K562 (cell line): ENCODE results near the gene CFL1. TPM values are rescaled to one million over a fixed set of nuclear protein-coding genes. Genes with fewer than 3 reads are reported as not detected.

Experiments used
- BCOR ChIP-seq: fragments of 450-650 bp; IDR thresholded peaks from 2 replicates; pipeline ENCODE4 v1.6.1; 2016
- CEBPB ChIP-seq: fragments of 450-650 bp; IDR thresholded peaks from 2 replicates; pipeline ENCODE4 v1.6.1; 2016; ENCODE audit warnings: missing genetic modification characterization, missing compliant biosample characterization
- ELF1 ChIP-seq: fragments of 200-800 bp; sonication (Bioruptor generic); IDR thresholded peaks from 2 replicates; pipeline ENCODE4 v1.6.1; 2016; ENCODE audit warnings: missing genetic modification characterization, missing compliant biosample characterization
- ELK3 ChIP-seq: fragments of 450-650 bp; formaldehyde crosslinking; IDR thresholded peaks from 2 replicates; pipeline ENCODE4 v1.4.0; 2020; ENCODE audit warnings: mild to moderate bottlenecking
- FOXM1 ChIP-seq, 2 experiments: fragments of 450-650 bp in 1 of 2; sonication (generic) in 1 of 2; formaldehyde crosslinking in 1 of 2; IDR thresholded peaks; 2 replicates each; pipeline versions ENCODE4 v1.6.1 to v1.9.0; 2017 to 2022; ENCODE audit warnings: low read depth in 2 of 2, mild to moderate bottlenecking in 2 of 2, missing genetic modification reagents in 1 of 2, moderate library complexity in 1 of 2
- KLF1 ChIP-seq: fragments of 450-650 bp; IDR thresholded peaks from 2 replicates; pipeline ENCODE4 v1.6.1; 2016; ENCODE audit warnings: missing genetic modification characterization, missing compliant biosample characterization
- NR2C2 ChIP-seq, 2 experiments: fragments of 200-800 bp in 1 of 2; sonication (Bioruptor generic) in 1 of 2; sonication (generic) in 1 of 2; formaldehyde crosslinking in 1 of 2; IDR thresholded peaks; 2 replicates each; pipeline versions ENCODE4 v1.6.1 to v1.8.0; 2016 to 2022; ENCODE audit warnings: mild to moderate bottlenecking in 1 of 2, missing compliant biosample characterization in 1 of 2, missing genetic modification characterization in 1 of 2, missing genetic modification reagents in 1 of 2
- NR4A1 ChIP-seq, 2 experiments: fragments of 250-450 bp in 1 of 2; fragments of 450-650 bp in 1 of 2; sonication (Bioruptor Pico) in 1 of 2; IDR thresholded peaks; 2 replicates each; pipeline versions ENCODE4 v1.4.0 to v1.6.1; 2016 to 2020; ENCODE audit warnings: mild to moderate bottlenecking in 2 of 2, missing compliant biosample characterization in 1 of 2, missing genetic modification characterization in 1 of 2, moderate library complexity in 1 of 2
- PKNOX1 ChIP-seq: fragments of 450-650 bp; IDR thresholded peaks from 2 replicates; pipeline ENCODE4 v1.6.1; 2016
- PRDM10 ChIP-seq: fragments of 450-650 bp; IDR thresholded peaks from 2 replicates; pipeline ENCODE4 v1.6.1; 2018; ENCODE audit not compliant: partially characterized antibody
- RNF2 ChIP-seq: sonication (generic); IDR thresholded peaks from 2 replicates; pipeline ENCODE4 v1.6.1; 2016
- TCF3 ChIP-seq: sonication (generic); formaldehyde crosslinking; IDR thresholded peaks from 2 replicates; pipeline ENCODE4 v1.4.0; 2020; ENCODE audit warnings: mild to moderate bottlenecking, missing genetic modification reagents
- YY1 ChIP-seq, 3 experiments: IDR thresholded peaks; 2 replicates each; pipeline ENCODE4 v1.6.1; 2011; ENCODE audit warnings: low read length in 2 of 3, mild to moderate bottlenecking in 2 of 3, moderate library complexity in 2 of 3, borderline replicate concordance in 1 of 3, control low read depth in 1 of 3, low read depth in 1 of 3; ENCODE audit not compliant: insufficient read depth in 3 of 3, insufficient replicate concordance in 2 of 3, control insufficient read depth in 1 of 3, insufficient read length in 1 of 3; ENCODE audit errors: extremely low read depth in 1 of 3
- ZBTB7A ChIP-seq: IDR thresholded peaks from 2 replicates; pipeline ENCODE4 v1.6.1; 2011; ENCODE audit warnings: low read depth, mild to moderate bottlenecking, low read length, moderate library complexity, borderline replicate concordance; ENCODE audit not compliant: control insufficient read depth
- ZNF445 ChIP-seq: fragments of 250-450 bp; sonication (Bioruptor Pico); IDR thresholded peaks from 2 replicates; pipeline ENCODE4 v1.4.0; 2020; ENCODE audit warnings: low read depth, mild to moderate bottlenecking, moderate library complexity
- ZNF75A ChIP-seq: fragments of 450-650 bp; formaldehyde crosslinking; IDR thresholded peaks from 2 replicates; pipeline ENCODE4 v1.4.0; 2020; ENCODE audit warnings: mild to moderate bottlenecking
- polyA plus RNA-seq, 8 experiments: library from polyadenylated mRNA; depleted of rRNA in 4 of 8; stranded (reverse) in 5 of 8; unstranded in 3 of 8; fragments of >200 nt; fragmentation: Nextera tagmentation in 2 of 8; fragmentation: Illumina TruSeq in 1 of 8; extraction: Ambion mirVana in 2 of 8; extraction: Trizol in 1 of 8; gene quantifications; 2 replicates each; pipeline versions ENCODE4 v1.2.1 to v1.2.3, GENCODE V29; 2011 to 2014; ENCODE audit warnings: inconsistent platforms in 1 of 8, missing spikeins in 1 of 8
- total RNA-seq, 7 experiments: library from RNA; depleted of rRNA in 6 of 7; stranded (reverse); fragments of >200 nt in 6 of 7; fragmentation: Illumina TruSeq in 2 of 7; extraction: Trizol in 2 of 7; gene quantifications; 2 replicates each; pipeline versions ENCODE4 v1.2.1 to v1.2.3, GENCODE V29; 2011 to 2021; ENCODE audit warnings: low replicate concordance in 1 of 7

CFL1 gene
- total and polyA plus RNA-seq, 9 of the 15 experiments (the other 6 are each of a cell fraction or from before 2014, with no cell fraction given): 105 to 1,101 (median 859) TPM

- TF ChIP-seq ZNF75A (no peak), PRDM10 (peak; percentile 56), KLF1 (tag) (peak; percentile 70; the same call in 1 of the 2 replicates), YY1 (IDR thresholded peaks at IDR 0.05; ENCODE audit: borderline replicate concordance in 1 of 3, control insufficient read depth in 1 of 3, extremely low read depth in 1 of 3, insufficient read depth in 3 of 3, insufficient read length in 1 of 3, insufficient replicate concordance in 2 of 3, low read depth in 1 of 3, low read length in 2 of 3) (peak; percentile 35 to 93 (median 80)), NR4A1 (CRISPR knock-in tag; IDR thresholded peaks at IDR 0.05) (peak; percentile 83; the same call in 1 of the 2 replicates), NR4A1 (tag; IDR thresholded peaks at IDR 0.05) (no peak), PKNOX1 (peak; percentile 96), RNF2 (peak; percentile 86), ELK3 (CRISPR knock-in tag) (no peak), ZBTB7A (peak; percentile 91), TCF3 (CRISPR knock-in tag) (0 out of 2 replicates have a peak, but pooled peaks have one; percentile 13), ZNF445 (CRISPR knock-in tag) (0 out of 2 replicates have a peak, but pooled peaks have one; percentile 63), BCOR (peak; percentile 55), FOXM1 (IDR thresholded peaks at IDR 0.05; ENCODE audit: low read depth) (peak; percentile 56), FOXM1 (CRISPR knock-in tag; IDR thresholded peaks at IDR 0.05; ENCODE audit: low read depth) (peak; percentile 46; the same call in 1 of the 2 replicates), NR2C2 (CRISPR knock-in tag; IDR thresholded peaks at IDR 0.05) (no peak), NR2C2 (tag; IDR thresholded peaks at IDR 0.05) (peak; percentile 84), ELF1 (tag) (peak; percentile 70; the same call in 1 of the 2 replicates), CEBPB (tag) (no peak)
Observed at GRCh38 chr11:65860278-65861164, 2.5 kb upstream of the CFL1 start, which contains the start of gene MUS81 (continued).
